ENCODE results near the gene ASCL2.

The ASCL2 gene

GRCh38 chr11:2308713-2309112, 38.3 kb upstream of the ASCL2 start:
- no peak overlapping the region for H3K4me3 ChIP-seq (ENCODE audit: low read depth in 1 of 5, low read length in 5 of 5)
- H3K4me1 ChIP-seq (ENCODE audit: control insufficient read depth in 5 of 5, insufficient read depth in 5 of 5, low read length in 5 of 5), result peaks cover 8 to 50% (median 45%) of the 10 kb centered on the region in 5 donors
- H3K9ac ChIP-seq (ENCODE audit: low read length in 5 of 5), result no peak overlapping the region

GRCh38 chr11:2307501-2308331, 37.3 kb upstream of the ASCL2 start:
- Histone ChIP-seq H3K27ac (ENCODE audit: low read depth, low read length) (no peak overlapping the region), H3K4me1 (ENCODE audit: control insufficient read depth in 5 of 5, insufficient read depth in 5 of 5, low read length in 5 of 5) (peaks cover 8 to 51% (median 38%) of the 10 kb centered on the region in 5 donors), H3K9me3 (ENCODE audit: control insufficient read depth in 5 of 5, low read length in 5 of 5) (no peaks in the 10 kb centered on the region), H3K4me3 (ENCODE audit: low read depth in 1 of 5, low read length in 5 of 5) (no peak overlapping the region), H3K36me3 (ENCODE audit: control insufficient read depth in 5 of 5, insufficient read depth in 5 of 5, low read length in 5 of 5) (no peaks in the 10 kb centered on the region), H3K9ac (ENCODE audit: low read length in 5 of 5) (no peak overlapping the region), H3K27me3 (ENCODE audit: control insufficient read depth in 5 of 5, insufficient read depth in 4 of 5, low read length in 5 of 5) (peaks cover 0 to 2% (median 0%) of the 10 kb centered on the region in 5 donors)

More at GRCh38 chr11:2308713-2309112, 38.3 kb upstream of the ASCL2 start:
- Histone ChIP-seq H3K36me3 (ENCODE audit: control insufficient read depth in 5 of 5, insufficient read depth in 5 of 5, low read length in 5 of 5) (no peaks in the 10 kb centered on the region), H3K9me3 (ENCODE audit: control insufficient read depth in 5 of 5, low read length in 5 of 5) (no peaks in the 10 kb centered on the region), H3K27ac (ENCODE audit: low read depth, low read length) (no peak overlapping the region), H3K27me3 (ENCODE audit: control insufficient read depth in 5 of 5, insufficient read depth in 4 of 5, low read length in 5 of 5) (no peaks in the 10 kb centered on the region)

GRCh38 chr11:2306877-2307500, 36.6 kb upstream of the ASCL2 start:
- Histone ChIP-seq H3K27me3 (ENCODE audit: control insufficient read depth in 5 of 5, insufficient read depth in 4 of 5, low read length in 5 of 5) (peaks cover 0 to 4% (median 0%) of the 10 kb centered on the region in 5 donors), H3K4me3 (ENCODE audit: low read depth in 1 of 5, low read length in 5 of 5) (peak overlapping the region in 1 of 5 donors; percentile 9), H3K27ac (ENCODE audit: low read depth, low read length) (no peak overlapping the region), H3K9ac (ENCODE audit: low read length in 5 of 5) (no peak overlapping the region), H3K9me3 (ENCODE audit: control insufficient read depth in 5 of 5, low read length in 5 of 5) (no peaks in the 10 kb centered on the region), H3K4me1 (ENCODE audit: control insufficient read depth in 5 of 5, insufficient read depth in 5 of 5, low read length in 5 of 5) (peaks cover 8 to 50% (median 39%) of the 10 kb centered on the region in 5 donors), H3K36me3 (ENCODE audit: control insufficient read depth in 5 of 5, insufficient read depth in 5 of 5, low read length in 5 of 5) (no peaks in the 10 kb centered on the region)

- Histone ChIP-seq H3K36me3 (ENCODE audit: control insufficient read depth in 5 of 5, insufficient read depth in 5 of 5, low read length in 5 of 5) (no peaks in the 10 kb centered on the region), H3K4me1 (ENCODE audit: control insufficient read depth in 5 of 5, insufficient read depth in 5 of 5, low read length in 5 of 5) (peaks cover 8 to 45% (median 37%) of the 10 kb centered on the region in 5 donors), H3K9ac (ENCODE audit: low read length in 5 of 5) (peak overlapping the region in 3 of 5 donors; percentile 26 to 55 (median 39)), H3K4me3 (ENCODE audit: low read depth in 1 of 5, low read length in 5 of 5) (peak overlapping the region in 3 of 5 donors; percentile 28 to 32 (median 31)), H3K9me3 (ENCODE audit: control insufficient read depth in 5 of 5, low read length in 5 of 5) (no peaks in the 10 kb centered on the region), H3K27ac (ENCODE audit: low read depth, low read length) (peak overlapping the region; percentile 88), H3K27me3 (ENCODE audit: control insufficient read depth in 5 of 5, insufficient read depth in 4 of 5, low read length in 5 of 5) (peaks cover 0 to 4% (median 0%) of the 10 kb centered on the region in 5 donors)
Measured at GRCh38 chr11:2306452-2306823, 36.0 kb upstream of the ASCL2 start.

GRCh38 chr11:2305788-2306451, 35.5 kb upstream of the ASCL2 start:
- Histone ChIP-seq H3K4me3 (ENCODE audit: low read depth in 1 of 5, low read length in 5 of 5) (peak overlapping the region in 4 of 5 donors; percentile 28 to 61 (median 32)), H3K27me3 (ENCODE audit: control insufficient read depth in 5 of 5, insufficient read depth in 4 of 5, low read length in 5 of 5) (peaks cover 0 to 4% (median 0%) of the 10 kb centered on the region in 5 donors), H3K9me3 (ENCODE audit: control insufficient read depth in 5 of 5, low read length in 5 of 5) (no peaks in the 10 kb centered on the region), H3K9ac (ENCODE audit: low read length in 5 of 5) (peak overlapping the region in 2 of 5 donors; percentile 26 to 55), H3K4me1 (ENCODE audit: control insufficient read depth in 5 of 5, insufficient read depth in 5 of 5, low read length in 5 of 5) (peaks cover 8 to 45% (median 37%) of the 10 kb centered on the region in 5 donors), H3K27ac (ENCODE audit: low read depth, low read length) (peak overlapping the region; percentile 88), H3K36me3 (ENCODE audit: control insufficient read depth in 5 of 5, insufficient read depth in 5 of 5, low read length in 5 of 5) (no peaks in the 10 kb centered on the region)

- Histone ChIP-seq H3K36me3 (ENCODE audit: control insufficient read depth in 5 of 5, insufficient read depth in 5 of 5, low read length in 5 of 5) (no peaks in the 10 kb centered on the region), H3K9me3 (ENCODE audit: control insufficient read depth in 5 of 5, low read length in 5 of 5) (no peaks in the 10 kb centered on the region), H3K4me1 (ENCODE audit: control insufficient read depth in 5 of 5, insufficient read depth in 5 of 5, low read length in 5 of 5) (peaks cover 8 to 48% (median 37%) of the 10 kb centered on the region in 5 donors), H3K9ac (ENCODE audit: low read length in 5 of 5) (peak overlapping the region in 1 of 5 donors; percentile 26), H3K27ac (ENCODE audit: low read depth, low read length) (peak overlapping the region; percentile 88), H3K4me3 (ENCODE audit: low read depth in 1 of 5, low read length in 5 of 5) (peak overlapping the region in 2 of 5 donors; percentile 28 to 31), H3K27me3 (ENCODE audit: control insufficient read depth in 5 of 5, insufficient read depth in 4 of 5, low read length in 5 of 5) (peaks cover 0 to 4% (median 0%) of the 10 kb centered on the region in 5 donors)
Measured at GRCh38 chr11:2305140-2305778, 34.9 kb upstream of the ASCL2 start.

GRCh38 chr11:2304506-2305139, 34.2 kb upstream of the ASCL2 start:
- H3K9me3 ChIP-seq (ENCODE audit: control insufficient read depth in 5 of 5, low read length in 5 of 5), result no peaks in the 10 kb centered on the region
- no peak overlapping the region for H3K9ac ChIP-seq (ENCODE audit: low read length in 5 of 5)
- H3K4me1 ChIP-seq (ENCODE audit: control insufficient read depth in 5 of 5, insufficient read depth in 5 of 5, low read length in 5 of 5), result peaks cover 8 to 48% (median 37%) of the 10 kb centered on the region in 5 donors
- H3K4me3 ChIP-seq (ENCODE audit: low read depth in 1 of 5, low read length in 5 of 5), result no peak overlapping the region
- no peaks in the 10 kb centered on the region for H3K36me3 ChIP-seq (ENCODE audit: control insufficient read depth in 5 of 5, insufficient read depth in 5 of 5, low read length in 5 of 5)
- H3K27me3 ChIP-seq (ENCODE audit: control insufficient read depth in 5 of 5, insufficient read depth in 4 of 5, low read length in 5 of 5), result peaks cover 0 to 5% (median 0%) of the 10 kb centered on the region in 5 donors
- H3K27ac ChIP-seq (ENCODE audit: low read depth, low read length), result no peak overlapping the region

- Histone ChIP-seq H3K9ac (ENCODE audit: low read length in 5 of 5) (peak overlapping the region in 1 of 5 donors; percentile 19), H3K27ac (ENCODE audit: low read depth, low read length) (no peak overlapping the region), H3K9me3 (ENCODE audit: control insufficient read depth in 5 of 5, low read length in 5 of 5) (no peaks in the 10 kb centered on the region), H3K4me3 (ENCODE audit: low read depth in 1 of 5, low read length in 5 of 5) (no peak overlapping the region), H3K36me3 (ENCODE audit: control insufficient read depth in 5 of 5, insufficient read depth in 5 of 5, low read length in 5 of 5) (no peaks in the 10 kb centered on the region), H3K4me1 (ENCODE audit: control insufficient read depth in 5 of 5, insufficient read depth in 5 of 5, low read length in 5 of 5) (peaks cover 8 to 48% (median 37%) of the 10 kb centered on the region in 5 donors), H3K27me3 (ENCODE audit: control insufficient read depth in 5 of 5, insufficient read depth in 4 of 5, low read length in 5 of 5) (peaks cover 0 to 8% (median 0%) of the 10 kb centered on the region in 5 donors)
Measured at GRCh38 chr11:2303627-2304505, 33.5 kb upstream of the ASCL2 start.

All from subcutaneous abdominal adipose tissue (tissue), 5 donors.